WTC11 (cell line): Measurements from ENCODE around the gene DCX. TPM values are rescaled to one million over a fixed set of nuclear protein-coding genes. Genes with fewer than 3 reads are reported as not detected.

Experiments used
- ATAC-seq: fragments of 200-7000 bp; cut with Tn5 transposase; 2 replicates; pipeline ENCODE4 v1.10.0; 2021; ENCODE audit warnings: mild to moderate bottlenecking, moderate library complexity
- CTCF ChIA-PET: fragments of 300-600 bp; sonication (Branson Sonifier 250); formaldehyde crosslinking; loops from one replicate; lab custom pipeline; 2021; ENCODE audit warnings: antibody characterized with exemption; lab: Charles Lee
- POLR2A ChIA-PET: fragments of 350-600 bp; sonication (Branson Sonifier 250); formaldehyde crosslinking; loops from one replicate; lab custom pipeline; 2021; ENCODE audit warnings: antibody characterized with exemption; lab: Charles Lee
- DNase-seq: peaks from one replicate; pipeline ENCODE4 v3.0.0; 2021; ENCODE audit warnings: low spot score
- H3K27ac Mint-ChIP-seq: 2 replicates; pipeline ENCODE4 v1.8.0; 2021; ENCODE audit warnings: mixed read lengths
- H3K27me3 Mint-ChIP-seq: 2 replicates; pipeline ENCODE4 v1.8.0; 2021; ENCODE audit warnings: low read depth, mild to moderate bottlenecking, moderate library complexity, mixed read lengths
- H3K36me3 Mint-ChIP-seq: 2 replicates; pipeline ENCODE4 v1.8.0; 2021; ENCODE audit warnings: mixed read lengths
- H3K4me1 Mint-ChIP-seq: 2 replicates; pipeline ENCODE4 v1.8.0; 2022; ENCODE audit warnings: mixed read lengths
- H3K4me3 Mint-ChIP-seq: 2 replicates; pipeline ENCODE4 v1.8.0; 2021; ENCODE audit warnings: mild to moderate bottlenecking, moderate library complexity, mixed read lengths
- H3K9me3 Mint-ChIP-seq: 2 replicates; pipeline ENCODE4 v1.8.0; 2021; ENCODE audit warnings: mixed read lengths
- ATF2 ChIP-seq: sonication (generic); formaldehyde crosslinking; IDR thresholded peaks from 2 replicates; pipeline ENCODE4 v1.8.1; 2022; ENCODE audit warnings: low read depth, missing genetic modification reagents, borderline replicate concordance
- CDX4 ChIP-seq: fragments of 250-450 bp; sonication (Bioruptor Pico); IDR thresholded peaks from 2 replicates; pipeline ENCODE4 v1.9.0; 2021; ENCODE audit warnings: moderate library complexity, mild to moderate bottlenecking, inconsistent platforms, borderline replicate concordance
- GABPB1 ChIP-seq: sonication (generic); formaldehyde crosslinking; IDR thresholded peaks from 2 replicates; pipeline ENCODE4 v1.8.1; 2023; ENCODE audit warnings: mild to moderate bottlenecking, missing genetic modification reagents
- HMGA2 ChIP-seq: fragments of 250-450 bp; sonication (Bioruptor Pico); IDR thresholded peaks from 2 replicates; pipeline ENCODE4 v1.4.0; 2021; ENCODE audit warnings: mild to moderate bottlenecking, moderate library complexity
- KAT7 ChIP-seq: sonication (generic); formaldehyde crosslinking; IDR thresholded peaks from 2 replicates; pipeline ENCODE4 v1.8.1; 2023; ENCODE audit warnings: missing genetic modification reagents, mild to moderate bottlenecking, borderline replicate concordance
- MAX ChIP-seq: sonication (generic); formaldehyde crosslinking; IDR thresholded peaks from 2 replicates; pipeline ENCODE4 v1.8.0; 2022; ENCODE audit warnings: mild to moderate bottlenecking, missing genetic modification reagents
- PRRX2 ChIP-seq: fragments of 250-450 bp; sonication (Bioruptor Pico); IDR thresholded peaks from 2 replicates; pipeline ENCODE4 v1.8.0; 2021; ENCODE audit warnings: mild to moderate bottlenecking
- SMAD3 ChIP-seq: sonication (generic); formaldehyde crosslinking; IDR thresholded peaks from 2 replicates; pipeline ENCODE4 v1.8.0; 2022; ENCODE audit warnings: missing genetic modification reagents, mild to moderate bottlenecking, borderline replicate concordance
- SOX15 ChIP-seq: fragments of 250-450 bp; sonication (Bioruptor Pico); IDR thresholded peaks from 2 replicates; pipeline ENCODE4 v1.9.0; 2021; ENCODE audit warnings: mild to moderate bottlenecking
- TCF7 ChIP-seq: sonication (generic); formaldehyde crosslinking; IDR thresholded peaks from 2 replicates; pipeline ENCODE4 v1.8.0; 2022; ENCODE audit warnings: mild to moderate bottlenecking, low read depth, missing genetic modification reagents, moderate library complexity
- TEAD1 ChIP-seq: sonication (generic); formaldehyde crosslinking; IDR thresholded peaks from 2 replicates; pipeline ENCODE4 v1.8.0; 2022; ENCODE audit warnings: mild to moderate bottlenecking, missing genetic modification reagents
- ZNF317 ChIP-seq: sonication (generic); formaldehyde crosslinking; IDR thresholded peaks from 2 replicates; pipeline ENCODE4 v1.8.1; 2023; ENCODE audit warnings: low read depth, mild to moderate bottlenecking, moderate library complexity, missing genetic modification reagents, borderline replicate concordance
- total RNA-seq: library from RNA; stranded (reverse); gene quantifications from 3 replicates; pipeline ENCODE4 v1.2.3, GENCODE V29; 2021
- TF ChIP-seq, protein P1 (sequence below): sonication (generic); formaldehyde crosslinking; IDR thresholded peaks from 2 replicates; pipeline ENCODE4 v1.8.0; 2022; ENCODE audit warnings: missing genetic modification reagents
- TF ChIP-seq, protein P2 (sequence below): fragments of 250-450 bp; sonication (Bioruptor Pico); IDR thresholded peaks from 2 replicates; pipeline ENCODE4 v1.8.0; 2021; ENCODE audit warnings: mild to moderate bottlenecking
- TF ChIP-seq, protein P3 (sequence below): sonication (generic); formaldehyde crosslinking; IDR thresholded peaks from 2 replicates; pipeline ENCODE4 v1.8.1; 2023; ENCODE audit warnings: mild to moderate bottlenecking, missing genetic modification reagents, moderate library complexity

The DCX gene
- total RNA-seq, 1 experiment from 2014 or later = 2.1 TPM

DNA sequence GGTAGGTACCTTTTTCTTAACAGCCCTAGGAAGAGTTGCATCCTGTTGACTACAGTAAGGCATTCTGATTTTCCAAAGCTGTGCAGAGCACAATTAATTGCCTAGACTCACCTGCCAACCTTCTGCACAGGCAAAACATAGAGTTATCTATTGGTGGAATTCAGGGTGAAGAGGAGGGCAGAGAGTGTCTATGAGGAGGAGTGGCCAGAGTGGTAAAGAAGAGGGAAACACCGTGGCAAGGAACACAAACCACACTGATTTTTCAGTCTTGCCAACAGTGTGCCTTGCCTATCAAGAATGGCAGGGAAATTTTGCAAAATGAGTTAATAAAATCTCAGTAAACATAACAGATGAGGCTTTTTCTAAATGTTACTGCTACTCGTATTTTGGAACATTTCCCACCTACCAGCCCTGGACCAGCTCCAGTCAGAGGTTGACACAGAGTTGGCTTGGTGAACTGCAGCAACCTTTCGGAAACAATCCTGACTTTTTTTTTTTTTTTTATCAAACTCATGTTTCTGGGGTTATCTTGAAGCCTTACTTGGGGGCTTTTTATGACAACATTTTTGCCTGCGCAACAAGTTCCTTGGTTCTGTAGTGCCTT lies 73.8 kb downstream of the DCX start:
- ATAC-seq (no peak), DNase-seq (no peak)
- no peaks in the 10 kb centered on the region for H3K4me1 Mint-ChIP-seq
- no peaks in the 10 kb centered on the region for H3K36me3 Mint-ChIP-seq
- H3K4me3 Mint-ChIP-seq = no peak overlapping the region
- CTCF ChIA-PET = no interaction called here
- no peak overlapping the region for H3K27ac Mint-ChIP-seq
- no peaks in the 10 kb centered on the region for H3K9me3 Mint-ChIP-seq
- H3K27me3 Mint-ChIP-seq = peaks cover 31% of the 10 kb centered on the region
- no peak for TF ChIP-seq CDX4 (CRISPR knock-in tag)
- no peak for TF ChIP-seq PRRX2 (CRISPR knock-in tag)
- no peak for TF ChIP-seq ZNF317 (CRISPR knock-in tag)
- TF ChIP-seq ATF2 (CRISPR knock-in tag) = no peak
- TF ChIP-seq KAT7 (CRISPR knock-in tag) = no peak
- TF ChIP-seq SOX15 = no peak
- TF ChIP-seq, protein P1, sequence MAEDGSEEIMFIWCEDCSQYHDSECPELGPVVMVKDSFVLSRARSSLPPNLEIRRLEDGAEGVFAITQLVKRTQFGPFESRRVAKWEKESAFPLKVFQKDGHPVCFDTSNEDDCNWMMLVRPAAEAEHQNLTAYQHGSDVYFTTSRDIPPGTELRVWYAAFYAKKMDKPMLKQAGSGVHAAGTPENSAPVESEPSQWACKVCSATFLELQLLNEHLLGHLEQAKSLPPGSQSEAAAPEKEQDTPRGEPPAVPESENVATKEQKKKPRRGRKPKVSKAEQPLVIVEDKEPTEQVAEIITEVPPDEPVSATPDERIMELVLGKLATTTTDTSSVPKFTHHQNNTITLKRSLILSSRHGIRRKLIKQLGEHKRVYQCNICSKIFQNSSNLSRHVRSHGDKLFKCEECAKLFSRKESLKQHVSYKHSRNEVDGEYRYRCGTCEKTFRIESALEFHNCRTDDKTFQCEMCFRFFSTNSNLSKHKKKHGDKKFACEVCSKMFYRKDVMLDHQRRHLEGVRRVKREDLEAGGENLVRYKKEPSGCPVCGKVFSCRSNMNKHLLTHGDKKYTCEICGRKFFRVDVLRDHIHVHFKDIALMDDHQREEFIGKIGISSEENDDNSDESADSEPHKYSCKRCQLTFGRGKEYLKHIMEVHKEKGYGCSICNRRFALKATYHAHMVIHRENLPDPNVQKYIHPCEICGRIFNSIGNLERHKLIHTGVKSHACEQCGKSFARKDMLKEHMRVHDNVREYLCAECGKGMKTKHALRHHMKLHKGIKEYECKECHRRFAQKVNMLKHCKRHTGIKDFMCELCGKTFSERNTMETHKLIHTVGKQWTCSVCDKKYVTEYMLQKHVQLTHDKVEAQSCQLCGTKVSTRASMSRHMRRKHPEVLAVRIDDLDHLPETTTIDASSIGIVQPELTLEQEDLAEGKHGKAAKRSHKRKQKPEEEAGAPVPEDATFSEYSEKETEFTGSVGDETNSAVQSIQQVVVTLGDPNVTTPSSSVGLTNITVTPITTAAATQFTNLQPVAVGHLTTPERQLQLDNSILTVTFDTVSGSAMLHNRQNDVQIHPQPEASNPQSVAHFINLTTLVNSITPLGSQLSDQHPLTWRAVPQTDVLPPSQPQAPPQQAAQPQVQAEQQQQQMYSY (CRISPR knock-in tag) = no peak
- no peak for TF ChIP-seq GABPB1 (CRISPR knock-in tag)
- no peak for TF ChIP-seq HMGA2 (CRISPR knock-in tag)
- TF ChIP-seq MAX (CRISPR knock-in tag) = no peak
- TF ChIP-seq TCF7 (CRISPR knock-in tag) = no peak
- POLR2A ChIA-PET = interaction anchor here (0.7 kb wide), 1 partner anchor 343 kb away, joined by 4 read pairs; no protein-coding TSS in a partner anchor

GRCh38 chrX:111337067-111337637 lies 74.8 kb downstream of the DCX start:
- Mint-ChIP-seq H3K4me1 (no peaks in the 10 kb centered on the region), H3K36me3 (no peaks in the 10 kb centered on the region), H3K9me3 (no peaks in the 10 kb centered on the region), H3K27ac (no peak overlapping the region), H3K4me3 (no peak overlapping the region), H3K27me3 (peaks cover 27% of the 10 kb centered on the region)
- TF ChIP-seq ATF2 (CRISPR knock-in tag) = no peak
- TF ChIP-seq, protein P2, sequence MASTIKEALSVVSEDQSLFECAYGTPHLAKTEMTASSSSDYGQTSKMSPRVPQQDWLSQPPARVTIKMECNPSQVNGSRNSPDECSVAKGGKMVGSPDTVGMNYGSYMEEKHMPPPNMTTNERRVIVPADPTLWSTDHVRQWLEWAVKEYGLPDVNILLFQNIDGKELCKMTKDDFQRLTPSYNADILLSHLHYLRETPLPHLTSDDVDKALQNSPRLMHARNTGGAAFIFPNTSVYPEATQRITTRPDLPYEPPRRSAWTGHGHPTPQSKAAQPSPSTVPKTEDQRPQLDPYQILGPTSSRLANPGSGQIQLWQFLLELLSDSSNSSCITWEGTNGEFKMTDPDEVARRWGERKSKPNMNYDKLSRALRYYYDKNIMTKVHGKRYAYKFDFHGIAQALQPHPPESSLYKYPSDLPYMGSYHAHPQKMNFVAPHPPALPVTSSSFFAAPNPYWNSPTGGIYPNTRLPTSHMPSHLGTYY (CRISPR knock-in tag) = no peak
- no peak for TF ChIP-seq TEAD1 (CRISPR knock-in tag)
- TF ChIP-seq, protein P3, sequence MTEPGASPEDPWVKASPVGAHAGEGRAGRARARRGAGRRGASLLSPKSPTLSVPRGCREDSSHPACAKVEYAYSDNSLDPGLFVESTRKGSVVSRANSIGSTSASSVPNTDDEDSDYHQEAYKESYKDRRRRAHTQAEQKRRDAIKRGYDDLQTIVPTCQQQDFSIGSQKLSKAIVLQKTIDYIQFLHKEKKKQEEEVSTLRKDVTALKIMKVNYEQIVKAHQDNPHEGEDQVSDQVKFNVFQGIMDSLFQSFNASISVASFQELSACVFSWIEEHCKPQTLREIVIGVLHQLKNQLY (CRISPR knock-in tag) = no peak
- TF ChIP-seq SMAD3 (CRISPR knock-in tag) = no peak
- ATAC-seq (no peak), DNase-seq (no peak)
- ChIA-PET CTCF (no interaction called here), POLR2A (no interaction called here)
